Measurements from ENCODE around the gene ALKBH8.

Gene ALKBH8

DNA sequence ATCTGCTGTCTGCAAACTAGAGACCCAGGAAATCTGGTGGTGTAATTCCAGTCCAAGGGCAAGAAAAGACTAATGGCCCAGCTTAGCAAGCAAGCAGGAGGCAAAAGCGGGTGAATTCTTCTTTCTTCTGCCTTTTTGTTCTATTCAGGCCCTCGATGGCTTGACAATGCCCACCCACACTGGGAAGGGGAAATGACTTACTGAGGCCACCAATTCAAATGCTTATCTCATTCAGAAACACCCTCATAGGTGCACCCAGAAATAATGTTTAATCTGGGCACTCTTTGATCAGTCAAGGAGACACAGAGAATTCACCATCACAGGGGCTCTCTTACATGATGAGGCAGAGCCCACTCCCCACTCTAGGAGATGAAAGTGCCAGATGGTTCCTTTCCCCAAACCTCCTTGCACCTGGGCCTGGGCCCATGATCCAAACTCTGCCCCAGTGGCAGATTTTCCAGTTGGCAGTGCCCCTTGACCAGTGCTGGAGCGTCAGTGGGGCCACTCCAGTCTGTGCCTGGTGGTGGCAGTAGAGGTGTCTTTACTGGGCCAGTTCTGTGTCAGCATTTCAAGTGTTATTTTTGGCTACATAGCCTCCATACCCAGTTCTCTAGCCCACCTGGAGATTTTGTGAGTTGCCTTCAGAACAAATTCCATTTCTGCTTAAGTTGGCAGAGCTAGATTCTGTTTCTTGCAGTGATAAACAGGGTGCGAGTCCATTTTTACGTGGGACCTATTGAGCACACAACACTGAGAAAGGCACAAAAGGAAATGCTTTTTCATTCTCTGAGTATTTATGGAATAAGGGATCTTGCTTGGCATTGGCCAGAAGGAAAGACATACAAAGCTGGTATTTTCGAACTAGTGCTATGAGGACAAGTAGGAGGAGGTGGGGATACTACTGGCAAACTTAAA, 32.9 kb upstream of the ALKBH8 start:
- TF ChIP-seq, protein P1, sequence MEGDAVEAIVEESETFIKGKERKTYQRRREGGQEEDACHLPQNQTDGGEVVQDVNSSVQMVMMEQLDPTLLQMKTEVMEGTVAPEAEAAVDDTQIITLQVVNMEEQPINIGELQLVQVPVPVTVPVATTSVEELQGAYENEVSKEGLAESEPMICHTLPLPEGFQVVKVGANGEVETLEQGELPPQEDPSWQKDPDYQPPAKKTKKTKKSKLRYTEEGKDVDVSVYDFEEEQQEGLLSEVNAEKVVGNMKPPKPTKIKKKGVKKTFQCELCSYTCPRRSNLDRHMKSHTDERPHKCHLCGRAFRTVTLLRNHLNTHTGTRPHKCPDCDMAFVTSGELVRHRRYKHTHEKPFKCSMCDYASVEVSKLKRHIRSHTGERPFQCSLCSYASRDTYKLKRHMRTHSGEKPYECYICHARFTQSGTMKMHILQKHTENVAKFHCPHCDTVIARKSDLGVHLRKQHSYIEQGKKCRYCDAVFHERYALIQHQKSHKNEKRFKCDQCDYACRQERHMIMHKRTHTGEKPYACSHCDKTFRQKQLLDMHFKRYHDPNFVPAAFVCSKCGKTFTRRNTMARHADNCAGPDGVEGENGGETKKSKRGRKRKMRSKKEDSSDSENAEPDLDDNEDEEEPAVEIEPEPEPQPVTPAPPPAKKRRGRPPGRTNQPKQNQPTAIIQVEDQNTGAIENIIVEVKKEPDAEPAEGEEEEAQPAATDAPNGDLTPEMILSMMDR (IDR thresholded peaks at IDR 0.05; ENCODE audit: low read depth, low read length): peak; percentile 45; the same call in 1 of the 2 replicates
- H3K4me3 ChIP-seq (ENCODE audit: low read depth, low read length): no peak overlapping the region

DNA sequence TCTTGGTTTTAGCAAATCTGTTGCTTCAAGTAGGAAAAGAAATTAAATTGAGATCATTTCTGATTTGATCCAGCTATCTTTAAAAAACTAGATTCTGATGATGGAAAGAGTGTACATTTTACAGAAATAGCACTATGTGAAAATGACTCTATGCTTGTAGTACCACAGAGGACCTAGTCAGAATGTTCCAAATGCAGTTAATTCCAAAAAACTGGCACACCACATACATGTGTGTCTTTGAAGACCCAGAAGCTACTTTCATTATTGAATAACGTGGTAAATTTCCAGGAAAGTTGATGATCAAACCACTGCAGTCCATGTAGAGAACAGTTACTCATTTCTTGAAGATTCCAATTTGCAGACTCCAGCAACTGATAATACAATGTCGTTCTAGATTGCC, 29.2 kb upstream of the ALKBH8 start:
- no peak overlapping the region for H3K4me3 ChIP-seq (ENCODE audit: low read depth, low read length)
- TF ChIP-seq, protein P1 (IDR thresholded peaks at IDR 0.05; ENCODE audit: low read depth, low read length): no peak

DNA sequence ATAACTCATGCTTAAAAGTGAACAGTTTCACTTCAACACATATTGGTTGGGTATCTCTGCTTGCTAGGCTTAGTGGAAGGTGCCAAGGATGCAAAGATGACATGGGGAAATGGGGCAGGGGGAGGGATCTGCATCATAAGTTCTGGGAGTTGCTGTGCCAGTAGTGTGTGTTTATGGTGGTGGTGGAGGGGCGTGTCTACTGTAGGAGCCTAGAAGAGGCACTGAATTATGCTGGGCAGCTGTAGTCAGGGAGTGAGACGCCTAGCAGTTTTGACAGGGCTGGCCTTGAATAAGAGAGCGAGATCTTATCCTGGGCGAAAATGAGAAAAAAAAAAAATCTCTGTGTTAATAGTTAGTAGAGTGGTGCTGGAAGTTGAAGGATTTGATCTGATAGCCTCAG, 28.4 kb upstream of the ALKBH8 start:
- TF ChIP-seq, protein P1 (IDR thresholded peaks at IDR 0.05; ENCODE audit: low read depth, low read length): no peak
- H3K4me3 ChIP-seq (ENCODE audit: low read depth, low read length): no peak overlapping the region

DNA sequence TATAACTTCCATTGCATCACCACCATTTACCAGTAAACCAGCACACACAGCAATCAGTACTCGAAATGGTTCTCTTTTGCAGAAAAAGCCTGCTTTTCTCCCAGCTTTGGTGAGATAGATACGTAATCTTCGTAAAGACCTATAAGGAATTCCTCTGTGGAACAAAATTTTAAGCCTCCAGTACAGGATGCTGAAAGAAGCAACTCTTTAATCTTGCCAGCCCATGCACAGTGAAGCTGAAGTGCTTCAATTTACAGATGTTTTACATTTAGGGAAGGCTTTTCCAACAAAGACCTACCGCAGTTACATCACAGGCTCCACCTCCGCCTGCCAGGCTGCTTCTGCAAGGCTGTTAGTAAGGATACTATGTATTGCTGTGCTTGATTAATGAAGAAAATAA, 27.3 kb upstream of the ALKBH8 start:
- H3K4me3 ChIP-seq (ENCODE audit: low read depth, low read length): no peak overlapping the region
- TF ChIP-seq, protein P1 (IDR thresholded peaks at IDR 0.05; ENCODE audit: low read depth, low read length): no peak

DNA sequence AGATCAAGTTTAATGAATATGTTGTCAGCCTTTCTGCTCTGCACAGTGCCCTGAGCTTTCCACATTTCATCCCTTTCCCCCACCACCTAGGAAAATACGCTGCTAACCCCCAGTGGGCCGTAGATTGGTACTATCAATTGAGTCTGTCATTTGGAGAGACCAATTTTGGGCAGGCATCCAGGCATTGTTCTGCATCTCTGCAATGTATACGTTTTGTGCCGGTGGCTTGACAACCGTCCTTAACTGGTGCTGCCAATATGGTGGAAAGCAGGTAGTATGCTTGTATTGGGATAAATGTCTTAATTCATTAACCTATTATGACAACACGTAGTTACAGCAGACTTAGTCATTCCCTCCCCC, 26.7 kb upstream of the ALKBH8 start:
- H3K4me3 ChIP-seq (ENCODE audit: low read depth, low read length): peak overlapping the region; percentile 74
- TF ChIP-seq, protein P1 (IDR thresholded peaks at IDR 0.05; ENCODE audit: low read depth, low read length): no peak

DNA sequence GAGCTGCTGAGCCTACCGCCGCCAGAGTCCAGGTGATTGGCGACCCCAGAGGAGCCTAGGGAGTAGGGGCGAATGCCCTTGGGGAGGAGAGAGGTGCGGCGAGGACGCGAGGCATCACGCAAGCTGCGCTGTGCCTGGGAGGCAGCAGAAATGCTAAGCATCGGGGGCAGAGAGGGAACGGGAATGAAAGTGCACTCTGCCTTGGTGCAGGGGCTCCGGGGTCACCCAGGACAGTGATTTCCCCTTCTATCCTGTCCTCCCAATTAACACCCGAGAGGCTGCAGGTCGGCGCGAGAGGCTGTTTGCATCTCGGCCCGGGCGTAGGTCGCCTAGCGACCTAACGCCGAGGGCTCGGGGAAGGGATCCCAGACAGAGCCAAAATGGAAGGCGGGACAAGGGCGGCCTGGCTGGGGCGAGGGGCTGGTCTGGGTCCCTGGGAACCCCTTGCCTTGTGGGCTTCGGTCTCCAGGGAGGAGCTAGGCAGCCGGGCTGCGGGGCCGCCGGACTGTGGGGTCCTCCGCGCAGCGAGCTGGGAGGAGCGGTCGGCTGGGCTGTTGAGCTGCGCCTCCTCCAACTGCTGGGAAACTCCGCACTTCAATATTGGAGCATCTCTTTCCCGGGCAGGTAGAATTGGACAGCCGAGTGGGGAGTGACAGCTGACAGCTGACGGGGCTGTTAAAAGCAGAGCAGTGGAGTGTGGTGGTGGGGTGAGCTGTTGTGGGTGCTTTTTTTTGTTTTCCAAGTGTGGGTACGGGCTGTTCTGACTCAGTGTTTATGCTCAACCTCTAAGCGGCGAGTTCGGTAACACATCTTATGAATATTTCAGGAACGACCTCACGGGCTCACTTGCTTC, 26.1 kb upstream of the ALKBH8 start:
- TF ChIP-seq, protein P1 (IDR thresholded peaks at IDR 0.05; ENCODE audit: low read depth, low read length): no peak
- H3K4me3 ChIP-seq (ENCODE audit: low read depth, low read length): peak overlapping the region; percentile 74

Measured in WI38 (cell line).